Retinal pigment epithelial cell (primary cell): Measurements from ENCODE around the gene AIG1.
"Not testable (repeated sequence)": the region's sequence is repeated elsewhere in the genome, so short reads cannot be mapped to it uniquely, and the experiment has no call there.

ENCODE experiments used
- DNase-seq: peaks from one replicate; pipeline ENCODE4 v3.0.0-alpha.2; 2010; ENCODE audit warnings: low read depth
- H3K4me3 ChIP-seq: 2 replicates; pipeline ENCODE4 v1.5.1; 2011; ENCODE audit warnings: mild to moderate bottlenecking, low read length, control low read depth, moderate library complexity
- CTCF ChIP-seq: conservative IDR thresholded peaks from 2 replicates; pipeline ENCODE4 v1.5.1; 2011; ENCODE audit warnings: low read depth, low read length, control low read depth, inconsistent platforms

AIG1 gene

GRCh38 chr6:143299253-143300166 lies 238.8 kb downstream of the AIG1 start:
- DNase-seq = no peak
- no peak overlapping the region for H3K4me3 ChIP-seq
- TF ChIP-seq CTCF = no peak

DNA sequence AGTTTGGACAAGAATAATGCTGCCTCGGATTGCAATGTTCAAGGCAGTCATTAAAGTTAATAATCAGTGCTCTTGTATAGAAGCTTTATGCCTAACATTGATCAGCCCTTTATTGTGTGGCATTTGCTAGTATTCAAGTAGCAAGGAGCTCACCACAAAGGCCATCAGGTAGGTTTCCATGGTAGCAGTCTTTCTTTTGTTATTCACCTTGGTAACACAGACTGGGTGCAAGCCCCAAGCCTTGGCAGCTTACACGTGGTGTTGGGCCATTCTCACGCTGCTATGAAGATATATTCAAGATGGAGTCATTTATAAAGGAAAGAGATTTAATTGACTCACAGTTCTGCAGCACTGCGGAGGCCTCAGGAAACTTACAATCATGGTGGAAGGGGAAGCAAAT lies 240.5 kb downstream of the AIG1 start:
- no peak for TF ChIP-seq CTCF
- no peak overlapping the region for H3K4me3 ChIP-seq
- no peak for DNase-seq

DNA sequence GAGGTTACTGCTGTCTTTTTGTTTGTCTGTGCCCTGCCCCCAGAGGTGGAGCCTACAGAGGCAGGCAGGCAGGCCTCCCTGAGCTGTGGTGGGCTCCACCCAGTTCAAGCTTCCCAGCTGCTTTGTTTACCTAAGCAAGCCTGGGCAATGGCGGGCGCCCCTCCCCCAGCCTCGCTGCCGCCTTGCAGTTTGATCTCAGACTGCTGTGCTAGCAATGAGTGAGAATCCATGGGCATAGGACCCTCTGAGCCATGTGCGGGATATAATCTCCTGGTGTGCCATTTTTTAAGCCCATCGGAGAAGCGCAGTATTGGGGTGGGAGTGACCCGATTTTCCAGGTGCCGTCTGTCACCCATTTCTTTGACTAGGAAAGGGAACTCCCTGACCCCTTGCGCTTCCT lies 247.1 kb downstream of the AIG1 start:
- H3K4me3 ChIP-seq, DNase-seq: not testable (repeated sequence)

DNA sequence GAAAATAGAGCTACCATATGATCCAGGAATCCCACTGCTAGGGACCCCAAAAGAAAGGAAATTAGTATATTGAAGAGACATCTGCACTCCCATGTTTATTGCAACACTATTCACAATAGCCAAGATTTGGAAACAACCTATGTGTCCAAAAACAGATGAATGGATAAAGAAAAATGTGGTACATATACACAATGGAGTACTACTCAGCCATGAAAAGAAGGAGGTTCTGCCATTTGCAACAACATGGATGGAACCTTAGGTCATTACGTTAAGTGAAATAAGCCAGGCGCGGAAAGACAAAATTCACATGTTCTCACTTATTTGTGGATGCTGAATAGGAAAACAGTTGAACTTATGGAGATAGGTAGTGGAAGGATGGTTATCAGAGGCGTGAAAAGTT lies 252.5 kb downstream of the AIG1 start:
- no peak for DNase-seq
- no peak overlapping the region for H3K4me3 ChIP-seq
- TF ChIP-seq CTCF = no peak

DNA sequence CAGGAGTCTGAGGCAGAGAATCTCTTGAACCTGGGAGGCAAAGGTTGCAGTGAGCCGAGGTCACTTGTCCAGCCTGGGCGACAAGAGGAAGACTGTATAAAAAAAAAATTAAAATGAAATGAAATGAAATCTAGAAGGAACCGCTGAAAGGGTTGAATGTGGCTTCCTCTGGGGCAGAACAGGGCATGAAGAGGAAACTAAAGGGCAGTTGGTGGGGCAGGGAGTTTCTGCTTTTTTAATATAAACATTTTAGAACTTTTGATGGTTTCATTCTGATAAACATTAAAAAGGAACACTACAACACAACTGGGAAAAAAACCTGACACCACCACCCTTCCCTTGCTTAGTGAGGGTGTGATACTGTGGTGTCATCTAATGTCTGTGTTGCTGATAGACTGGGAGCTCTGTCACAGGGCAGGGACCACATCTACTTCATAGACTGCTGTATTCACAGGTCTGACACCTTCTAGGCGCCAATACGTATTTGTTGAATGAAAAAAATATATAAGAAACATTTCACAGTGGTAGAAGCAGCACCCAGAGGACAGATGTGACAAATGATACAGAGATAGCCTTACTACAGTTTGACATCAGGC lies 260.9 kb downstream of the AIG1 start:
- no peak for TF ChIP-seq CTCF
- DNase-seq = no peak
- H3K4me3 ChIP-seq = no peak overlapping the region

GRCh38 chr6:143322386-143322785 lies 261.7 kb downstream of the AIG1 start:
- no peak for TF ChIP-seq CTCF
- no peak for DNase-seq
- H3K4me3 ChIP-seq = no peak overlapping the region

DNA sequence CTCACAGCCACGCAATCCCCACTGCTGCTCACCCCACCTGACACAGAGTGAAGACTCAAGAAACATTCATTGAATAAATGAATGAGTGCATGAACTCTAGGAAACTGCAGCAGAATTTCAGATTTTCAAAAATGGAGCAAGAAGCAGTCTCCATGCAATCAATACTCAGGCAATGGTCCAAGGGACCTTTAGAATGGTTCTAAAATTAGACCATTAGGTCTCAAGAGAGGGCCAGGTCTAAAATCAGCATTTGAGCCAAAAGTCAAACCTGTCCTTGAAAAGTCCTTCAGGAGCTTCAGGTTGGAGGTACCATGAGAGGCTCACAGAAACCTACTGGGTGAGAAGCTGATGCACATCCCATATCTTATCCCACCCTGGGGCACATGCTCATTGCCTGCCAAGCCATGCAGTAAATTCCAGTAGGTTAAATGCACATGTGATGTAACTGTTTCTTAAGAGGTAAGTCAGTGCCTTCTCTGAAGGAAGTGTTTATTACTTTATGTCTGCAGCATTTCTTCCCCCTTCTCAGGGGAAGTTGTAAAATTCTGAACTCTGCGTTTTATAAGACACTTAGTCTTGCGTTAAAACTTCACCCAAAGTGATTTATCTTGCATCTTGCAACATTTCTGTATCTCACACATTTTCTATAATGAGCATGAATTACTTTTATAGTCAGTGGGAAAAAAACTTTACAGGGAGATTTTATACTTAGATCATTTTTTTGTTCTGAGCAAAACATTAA lies 263.2 kb downstream of the AIG1 start:
- no peak for TF ChIP-seq CTCF
- H3K4me3 ChIP-seq = no peak overlapping the region
- no peak for DNase-seq
